Peyer's patch (tissue), 4 donors: ENCODE data around the gene LAMC2. TPM values are rescaled to one million over a fixed set of nuclear protein-coding genes. Genes with fewer than 3 reads are reported as not detected.
A peak's percentile ranks its signal among the peaks of the same experiment; 100 is the strongest.
"Not testable (repeated sequence)": the region's sequence is repeated elsewhere in the genome, so short reads cannot be mapped to it uniquely, and the experiment has no call there.

Experiments used
- DNase-seq, 3 donors: peaks; one replicate each; pipeline ENCODE4 v3.0.0-alpha.2; 2017 to 2019
- H3K27ac ChIP-seq, 4 donors: fragments of 200-600 bp; sonication (generic); one replicate each; pipeline ENCODE4 v1.5.1; 2016 to 2019
- H3K27me3 ChIP-seq, 2 donors: fragments of 200-600 bp; sonication (generic); one replicate each; pipeline ENCODE4 v1.5.1; 2019
- H3K36me3 ChIP-seq, 3 donors: fragments of 200-600 bp; sonication (generic); one replicate each; pipeline ENCODE4 v1.5.1; 2016 to 2019
- H3K4me1 ChIP-seq, 4 donors: fragments of 200-600 bp; sonication (generic); one replicate each; pipeline ENCODE4 v1.5.1; 2016 to 2019
- H3K4me3 ChIP-seq, 4 donors: fragments of 200-600 bp; sonication (generic); 1 replicate in 3 of 4; 2 replicates in 1 of 4; pipeline ENCODE4 v1.5.1; 2016 to 2019; ENCODE audit warnings: mild to moderate bottlenecking in 1 of 4
- H3K9me3 ChIP-seq, 4 donors: fragments of 200-600 bp; sonication (generic); one replicate each; pipeline ENCODE4 v1.5.1; 2016 to 2019; ENCODE audit warnings: mild to moderate bottlenecking in 1 of 4
- POLR2A ChIP-seq, 2 donors: fragments of 450-650 bp; IDR thresholded peaks; one replicate each; pipeline ENCODE4 v1.5.1; 2017; ENCODE audit warnings: antibody characterized with exemption in 2 of 2, mild to moderate bottlenecking in 2 of 2, moderate library complexity in 2 of 2
- total RNA-seq, 4 donors: library from RNA; depleted of rRNA; stranded (reverse); fragments of >200 nt; gene quantifications; one replicate each; pipeline ENCODE4 v1.1.0, GENCODE V29; 2016
- TF ChIP-seq, protein P1 (sequence below), 6 experiments: fragments of 450-650 bp in 4 of 6; fragments of 200-600 bp in 2 of 6; sonication (generic) in 1 of 6; IDR thresholded peaks; one replicate each; pipeline ENCODE4 v1.5.1; 2017 to 2019; ENCODE audit warnings: antibody characterized with exemption in 6 of 6, mild to moderate bottlenecking in 3 of 6, moderate library complexity in 1 of 6

LAMC2 gene
- total RNA-seq, 4 donors from 2014 or later = 3.3 to 29.7 (median 17.3) TPM

DNA sequence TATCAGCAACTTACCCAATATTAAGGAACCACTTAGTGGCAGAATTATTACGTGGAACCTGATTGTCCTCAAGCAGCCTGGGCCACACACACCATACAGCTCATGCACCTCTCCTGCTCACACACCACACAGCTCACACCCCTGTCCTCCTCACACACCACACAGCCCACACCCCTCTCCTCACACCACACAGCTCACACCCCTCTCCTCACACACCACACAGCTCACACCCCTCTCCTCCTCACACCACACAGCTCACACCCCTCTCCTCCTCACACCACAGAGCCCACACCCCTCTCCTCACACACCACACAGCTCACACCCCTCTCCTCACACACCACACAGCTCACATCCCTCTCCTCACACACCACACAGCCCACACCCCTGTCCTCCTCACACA is 36.8 kb upstream of the LAMC2 start:
- no peak for TF ChIP-seq POLR2A (IDR thresholded peaks at IDR 0.05)
- TF ChIP-seq, protein P1, sequence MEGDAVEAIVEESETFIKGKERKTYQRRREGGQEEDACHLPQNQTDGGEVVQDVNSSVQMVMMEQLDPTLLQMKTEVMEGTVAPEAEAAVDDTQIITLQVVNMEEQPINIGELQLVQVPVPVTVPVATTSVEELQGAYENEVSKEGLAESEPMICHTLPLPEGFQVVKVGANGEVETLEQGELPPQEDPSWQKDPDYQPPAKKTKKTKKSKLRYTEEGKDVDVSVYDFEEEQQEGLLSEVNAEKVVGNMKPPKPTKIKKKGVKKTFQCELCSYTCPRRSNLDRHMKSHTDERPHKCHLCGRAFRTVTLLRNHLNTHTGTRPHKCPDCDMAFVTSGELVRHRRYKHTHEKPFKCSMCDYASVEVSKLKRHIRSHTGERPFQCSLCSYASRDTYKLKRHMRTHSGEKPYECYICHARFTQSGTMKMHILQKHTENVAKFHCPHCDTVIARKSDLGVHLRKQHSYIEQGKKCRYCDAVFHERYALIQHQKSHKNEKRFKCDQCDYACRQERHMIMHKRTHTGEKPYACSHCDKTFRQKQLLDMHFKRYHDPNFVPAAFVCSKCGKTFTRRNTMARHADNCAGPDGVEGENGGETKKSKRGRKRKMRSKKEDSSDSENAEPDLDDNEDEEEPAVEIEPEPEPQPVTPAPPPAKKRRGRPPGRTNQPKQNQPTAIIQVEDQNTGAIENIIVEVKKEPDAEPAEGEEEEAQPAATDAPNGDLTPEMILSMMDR (IDR thresholded peaks at IDR 0.05) = no peak
- no peaks in the 10 kb centered on the region for H3K36me3 ChIP-seq
- no peak overlapping the region for H3K4me3 ChIP-seq
- no peak for DNase-seq
- H3K27me3 ChIP-seq = no peaks in the 10 kb centered on the region
- peak overlapping the region in 2 of 4 donors; percentile 50 to 55 for H3K27ac ChIP-seq
- no peaks in the 10 kb centered on the region for H3K9me3 ChIP-seq
- peaks cover 0 to 6% (median 0%) of the 10 kb centered on the region in 4 donors for H3K4me1 ChIP-seq

DNA sequence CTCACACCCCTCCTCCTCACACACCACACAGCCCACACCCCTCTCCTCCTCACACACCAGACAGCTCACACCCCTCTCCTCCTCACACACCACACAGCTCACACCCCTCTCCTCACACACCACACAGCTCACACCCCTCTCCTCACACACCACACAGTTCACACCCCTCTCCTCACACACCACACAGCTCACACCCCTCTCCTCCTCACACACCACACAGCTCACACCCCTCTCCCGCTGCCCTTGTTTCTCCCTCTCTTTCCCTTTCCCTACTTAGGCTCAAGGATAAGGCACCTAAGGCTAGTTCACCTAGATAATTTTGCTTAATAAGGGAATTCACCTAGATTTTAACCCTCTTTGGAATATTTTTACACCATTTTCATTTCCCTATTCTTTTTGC is 36.0 kb upstream of the LAMC2 start:
- H3K4me1 ChIP-seq, H3K36me3 ChIP-seq, H3K4me3 ChIP-seq, H3K27me3 ChIP-seq, H3K9me3 ChIP-seq, DNase-seq: not testable (repeated sequence)
- H3K27ac ChIP-seq = peak overlapping the region in 1 of 4 donors; percentile 55

DNA sequence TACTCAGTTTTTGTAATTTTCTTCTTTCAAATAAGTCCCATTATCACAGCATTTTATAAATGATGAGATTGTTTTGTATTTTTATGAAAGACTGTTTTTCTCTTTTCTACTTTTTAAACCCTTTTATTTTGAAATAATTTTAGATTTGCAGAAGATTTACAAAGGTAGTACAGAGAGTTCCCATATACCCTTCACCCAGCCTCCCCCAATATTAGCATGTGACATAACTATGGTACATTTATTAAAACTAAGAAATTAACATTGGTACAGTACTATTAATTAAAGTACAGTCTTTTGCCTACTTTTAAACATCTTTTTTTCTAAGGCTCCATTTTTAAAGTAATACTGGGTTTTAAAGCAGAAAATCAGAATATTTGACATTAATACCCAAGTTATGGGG is 35.6 kb upstream of the LAMC2 start:
- TF ChIP-seq, protein P1 (IDR thresholded peaks at IDR 0.05) = no peak
- no peak overlapping the region for H3K27ac ChIP-seq
- H3K4me3 ChIP-seq = no peak overlapping the region
- H3K36me3 ChIP-seq = no peaks in the 10 kb centered on the region
- no peaks in the 10 kb centered on the region for H3K27me3 ChIP-seq
- DNase-seq = no peak
- H3K9me3 ChIP-seq = no peaks in the 10 kb centered on the region
- H3K4me1 ChIP-seq = peaks cover 0 to 8% (median 0%) of the 10 kb centered on the region in 4 donors

DNA sequence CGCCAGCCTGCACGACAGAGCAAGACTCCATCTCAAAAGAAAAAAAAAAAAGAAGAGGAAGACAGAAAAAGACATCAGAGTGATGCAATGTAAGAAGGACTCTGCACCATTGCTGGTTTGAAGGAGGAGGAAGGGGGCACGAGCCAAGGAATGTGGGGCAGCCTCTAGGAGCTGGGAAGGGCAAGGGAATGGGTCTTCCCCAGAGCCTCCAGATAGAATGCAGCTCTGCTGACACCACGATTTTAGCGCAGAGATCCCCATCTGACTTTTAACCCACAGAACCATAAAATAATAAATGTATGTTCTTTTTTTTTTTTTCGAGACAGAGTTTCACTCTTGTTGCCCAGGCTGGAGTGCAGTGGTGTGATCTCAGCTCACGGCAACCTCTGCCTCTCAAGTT is 33.9 kb upstream of the LAMC2 start:
- Histone ChIP-seq H3K36me3 (no peaks in the 10 kb centered on the region), H3K4me3 (no peak overlapping the region), H3K4me1 (peaks cover 0 to 10% (median 0%) of the 10 kb centered on the region in 4 donors), H3K27ac (no peak overlapping the region), H3K9me3 (no peaks in the 10 kb centered on the region), H3K27me3 (no peaks in the 10 kb centered on the region)
- DNase-seq = peak in 1 of 3 donors; percentile 54
- no peak for TF ChIP-seq POLR2A (IDR thresholded peaks at IDR 0.05)
- TF ChIP-seq, protein P1 (IDR thresholded peaks at IDR 0.05) = no peak

DNA sequence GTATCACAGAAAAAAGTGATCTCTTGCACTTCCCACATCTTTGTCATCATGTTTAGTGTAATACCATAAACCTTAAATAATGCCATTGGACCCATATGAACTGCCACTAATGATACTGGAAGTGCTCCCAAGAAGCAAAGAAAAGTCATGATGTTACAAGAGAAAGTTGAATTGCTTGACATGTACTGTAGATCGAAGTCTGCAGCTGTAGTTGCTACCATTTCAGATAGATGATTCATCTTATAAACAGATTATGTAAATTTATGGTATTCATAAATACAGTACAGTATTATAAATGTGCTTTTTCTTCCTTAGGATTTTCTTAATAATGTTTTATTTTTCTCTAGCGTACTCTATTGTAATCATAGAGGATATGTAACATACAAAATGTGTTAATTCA is 30.1 kb upstream of the LAMC2 start:
- no peak for DNase-seq

DNA sequence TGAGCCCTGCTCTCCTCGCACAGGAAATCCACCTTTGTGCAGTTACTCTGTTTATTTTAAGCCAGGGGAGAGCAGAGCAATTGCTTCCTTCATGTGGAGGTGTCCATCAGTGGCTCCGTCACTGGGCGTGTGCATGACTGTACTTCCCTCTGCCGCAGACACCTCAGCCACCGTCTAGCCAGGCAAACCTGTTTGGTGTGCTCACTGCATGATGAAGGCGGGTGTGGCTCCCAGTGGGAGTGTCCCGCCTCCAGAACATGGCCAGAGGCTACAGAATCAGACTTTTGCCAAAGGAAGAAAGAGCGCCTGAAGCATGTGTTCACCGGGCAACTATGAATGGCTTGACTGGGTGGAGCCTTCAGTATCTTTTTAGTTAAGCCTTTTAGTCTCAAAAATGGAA is 26.1 kb upstream of the LAMC2 start:
- TF ChIP-seq POLR2A (IDR thresholded peaks at IDR 0.05) = no peak
- TF ChIP-seq, protein P1 (IDR thresholded peaks at IDR 0.05) = no peak
- Histone ChIP-seq H3K27ac (no peak overlapping the region), H3K9me3 (no peaks in the 10 kb centered on the region), H3K4me3 (no peak overlapping the region), H3K36me3 (no peaks in the 10 kb centered on the region), H3K27me3 (no peaks in the 10 kb centered on the region), H3K4me1 (peaks cover 0 to 4% (median 0%) of the 10 kb centered on the region in 4 donors)
- peak in 2 of 3 donors; percentile 86 to 90 for DNase-seq

More for the DNA sequence above, 30.1 kb upstream of the LAMC2 start:
- Histone ChIP-seq H3K27me3 (no peaks in the 10 kb centered on the region), H3K36me3 (no peaks in the 10 kb centered on the region), H3K4me3 (no peak overlapping the region), H3K9me3 (no peaks in the 10 kb centered on the region), H3K27ac (peak overlapping the region in 1 of 4 donors; percentile 32), H3K4me1 (peaks cover 0 to 4% (median 0%) of the 10 kb centered on the region in 4 donors)
- TF ChIP-seq, protein P1 (IDR thresholded peaks at IDR 0.05) = no peak
- no peak for TF ChIP-seq POLR2A (IDR thresholded peaks at IDR 0.05)
